WTC11 (cell line): Measurements from ENCODE around the gene FETUB. TPM values are rescaled to one million over a fixed set of nuclear protein-coding genes. Genes with fewer than 3 reads are reported as not detected.
A peak's percentile ranks its signal among the peaks of the same experiment; 100 is the strongest.

Experiments
- ATAC-seq: fragments of 200-7000 bp; cut with Tn5 transposase; 2 replicates; pipeline ENCODE4 v1.10.0; 2021; ENCODE audit warnings: mild to moderate bottlenecking, moderate library complexity
- CTCF ChIA-PET: fragments of 300-600 bp; sonication (Branson Sonifier 250); formaldehyde crosslinking; loops from one replicate; lab custom pipeline; 2021; ENCODE audit warnings: antibody characterized with exemption; lab: Charles Lee
- POLR2A ChIA-PET: fragments of 350-600 bp; sonication (Branson Sonifier 250); formaldehyde crosslinking; loops from one replicate; lab custom pipeline; 2021; ENCODE audit warnings: antibody characterized with exemption; lab: Charles Lee
- DNase-seq: peaks from one replicate; pipeline ENCODE4 v3.0.0; 2021; ENCODE audit warnings: low spot score
- H3K27ac Mint-ChIP-seq: 2 replicates; pipeline ENCODE4 v1.8.0; 2021; ENCODE audit warnings: mixed read lengths
- H3K27me3 Mint-ChIP-seq: 2 replicates; pipeline ENCODE4 v1.8.0; 2021; ENCODE audit warnings: low read depth, mild to moderate bottlenecking, moderate library complexity, mixed read lengths
- H3K36me3 Mint-ChIP-seq: 2 replicates; pipeline ENCODE4 v1.8.0; 2021; ENCODE audit warnings: mixed read lengths
- H3K4me1 Mint-ChIP-seq: 2 replicates; pipeline ENCODE4 v1.8.0; 2022; ENCODE audit warnings: mixed read lengths
- H3K4me3 Mint-ChIP-seq: 2 replicates; pipeline ENCODE4 v1.8.0; 2021; ENCODE audit warnings: mild to moderate bottlenecking, moderate library complexity, mixed read lengths
- H3K9me3 Mint-ChIP-seq: 2 replicates; pipeline ENCODE4 v1.8.0; 2021; ENCODE audit warnings: mixed read lengths
- ATF2 ChIP-seq: sonication (generic); formaldehyde crosslinking; IDR thresholded peaks from 2 replicates; pipeline ENCODE4 v1.8.1; 2022; ENCODE audit warnings: low read depth, missing genetic modification reagents, borderline replicate concordance
- CREB1 ChIP-seq: sonication (generic); formaldehyde crosslinking; IDR thresholded peaks from 2 replicates; pipeline ENCODE4 v1.8.0; 2023; ENCODE audit warnings: mild to moderate bottlenecking, missing genetic modification reagents
- ELF4 ChIP-seq: sonication (generic); formaldehyde crosslinking; IDR thresholded peaks from 2 replicates; pipeline ENCODE4 v1.8.1; 2022; ENCODE audit warnings: low read depth, mild to moderate bottlenecking, moderate library complexity, missing genetic modification reagents
- ERG ChIP-seq: fragments of 250-450 bp; sonication (Bioruptor Pico); IDR thresholded peaks from 2 replicates; pipeline ENCODE4 v1.8.0; 2021; ENCODE audit warnings: mild to moderate bottlenecking
- FOXK1 ChIP-seq: sonication (generic); formaldehyde crosslinking; IDR thresholded peaks from 2 replicates; pipeline ENCODE4 v1.8.0; 2022; ENCODE audit warnings: mild to moderate bottlenecking, moderate library complexity, missing genetic modification reagents
- GABPB1 ChIP-seq: sonication (generic); formaldehyde crosslinking; IDR thresholded peaks from 2 replicates; pipeline ENCODE4 v1.8.1; 2023; ENCODE audit warnings: mild to moderate bottlenecking, missing genetic modification reagents
- GTF2I ChIP-seq: fragments of 250-450 bp; sonication (Bioruptor Pico); conservative IDR thresholded peaks from 2 replicates; pipeline ENCODE4 v1.4.0; 2021; ENCODE audit warnings: mild to moderate bottlenecking
- HMGXB4 ChIP-seq: sonication (generic); formaldehyde crosslinking; IDR thresholded peaks from 2 replicates; pipeline ENCODE4 v1.8.1; 2023; ENCODE audit warnings: mild to moderate bottlenecking, moderate library complexity, missing genetic modification reagents
- JAZF1 ChIP-seq: fragments of 250-450 bp; sonication (Bioruptor Pico); IDR thresholded peaks from 2 replicates; pipeline ENCODE4 v1.9.0; 2021; ENCODE audit warnings: moderate library complexity, mild to moderate bottlenecking, inconsistent platforms
- PRRX2 ChIP-seq: fragments of 250-450 bp; sonication (Bioruptor Pico); IDR thresholded peaks from 2 replicates; pipeline ENCODE4 v1.8.0; 2021; ENCODE audit warnings: mild to moderate bottlenecking
- SMAD3 ChIP-seq: sonication (generic); formaldehyde crosslinking; IDR thresholded peaks from 2 replicates; pipeline ENCODE4 v1.8.0; 2022; ENCODE audit warnings: missing genetic modification reagents, mild to moderate bottlenecking, borderline replicate concordance
- TP53 ChIP-seq: sonication (generic); formaldehyde crosslinking; IDR thresholded peaks from 2 replicates; pipeline ENCODE4 v1.8.1; 2023; ENCODE audit warnings: mild to moderate bottlenecking, missing genetic modification reagents
- ZNF396 ChIP-seq: fragments of 250-450 bp; sonication (Bioruptor Pico); IDR thresholded peaks from 2 replicates; pipeline ENCODE4 v1.8.0; 2021; ENCODE audit warnings: mild to moderate bottlenecking, moderate library complexity, borderline replicate concordance
- total RNA-seq: library from RNA; stranded (reverse); gene quantifications from 3 replicates; pipeline ENCODE4 v1.2.3, GENCODE V29; 2021
- TF ChIP-seq, protein P1 (sequence below): fragments of 250-450 bp; sonication (Bioruptor Pico); IDR thresholded peaks from 2 replicates; pipeline ENCODE4 v1.9.0; 2021; ENCODE audit warnings: mild to moderate bottlenecking
- TF ChIP-seq, protein P2 (sequence below): fragments of 200-600 bp; IDR thresholded peaks from 2 replicates; pipeline ENCODE4 v1.8.0; 2022; ENCODE audit warnings: antibody characterized with exemption
- TF ChIP-seq, protein P3 (sequence below): sonication (generic); formaldehyde crosslinking; IDR thresholded peaks from 2 replicates; pipeline ENCODE4 v1.8.0; 2022; ENCODE audit warnings: mild to moderate bottlenecking, missing genetic modification reagents

FETUB gene
- total RNA-seq, 1 experiment from 2014 or later: not detected

DNA sequence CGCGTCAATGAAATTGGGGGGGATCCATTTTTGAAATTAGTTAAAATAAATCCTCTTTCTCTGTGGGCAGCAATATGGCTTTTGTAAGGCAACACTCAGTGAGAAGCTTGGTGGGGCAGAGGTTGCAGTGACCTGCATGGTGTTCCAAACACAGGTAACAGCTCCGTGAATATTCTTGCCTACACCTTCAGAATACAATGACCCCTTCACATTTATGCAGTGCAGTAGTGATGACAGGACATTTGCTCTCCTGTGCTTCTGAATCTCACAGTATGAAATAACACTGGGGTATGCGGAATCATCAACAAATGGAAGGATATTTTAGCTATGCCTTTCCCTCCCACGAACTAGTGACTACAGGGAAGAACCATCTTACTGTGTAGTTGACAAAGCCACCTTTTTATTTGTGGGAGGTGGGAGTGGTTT, 20.4 kb upstream of the FETUB start:
- CTCF ChIA-PET: no interaction called here
- peaks cover 25% of the 10 kb centered on the region for H3K27me3 Mint-ChIP-seq
- no peak for DNase-seq
- POLR2A ChIA-PET: no interaction called here
- H3K4me1 Mint-ChIP-seq: peaks cover 12% of the 10 kb centered on the region
- H3K27ac Mint-ChIP-seq: no peak overlapping the region
- no peak for ATAC-seq
- no peaks in the 10 kb centered on the region for H3K36me3 Mint-ChIP-seq
- TF ChIP-seq, protein P1, sequence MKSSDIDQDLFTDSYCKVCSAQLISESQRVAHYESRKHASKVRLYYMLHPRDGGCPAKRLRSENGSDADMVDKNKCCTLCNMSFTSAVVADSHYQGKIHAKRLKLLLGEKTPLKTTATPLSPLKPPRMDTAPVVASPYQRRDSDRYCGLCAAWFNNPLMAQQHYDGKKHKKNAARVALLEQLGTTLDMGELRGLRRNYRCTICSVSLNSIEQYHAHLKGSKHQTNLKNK: no peak
- TF ChIP-seq TP53 (CRISPR knock-in tag) (no peak), ATF2 (no peak), HMGXB4 (CRISPR knock-in tag) (no peak), SMAD3 (CRISPR knock-in tag) (no peak), JAZF1 (CRISPR knock-in tag) (no peak), ELF4 (CRISPR knock-in tag) (no peak), ERG (CRISPR knock-in tag) (no peak), PRRX2 (CRISPR knock-in tag) (no peak), GTF2I (CRISPR knock-in tag) (no peak), ZNF396 (CRISPR knock-in tag) (no peak)
- TF ChIP-seq, protein P2, sequence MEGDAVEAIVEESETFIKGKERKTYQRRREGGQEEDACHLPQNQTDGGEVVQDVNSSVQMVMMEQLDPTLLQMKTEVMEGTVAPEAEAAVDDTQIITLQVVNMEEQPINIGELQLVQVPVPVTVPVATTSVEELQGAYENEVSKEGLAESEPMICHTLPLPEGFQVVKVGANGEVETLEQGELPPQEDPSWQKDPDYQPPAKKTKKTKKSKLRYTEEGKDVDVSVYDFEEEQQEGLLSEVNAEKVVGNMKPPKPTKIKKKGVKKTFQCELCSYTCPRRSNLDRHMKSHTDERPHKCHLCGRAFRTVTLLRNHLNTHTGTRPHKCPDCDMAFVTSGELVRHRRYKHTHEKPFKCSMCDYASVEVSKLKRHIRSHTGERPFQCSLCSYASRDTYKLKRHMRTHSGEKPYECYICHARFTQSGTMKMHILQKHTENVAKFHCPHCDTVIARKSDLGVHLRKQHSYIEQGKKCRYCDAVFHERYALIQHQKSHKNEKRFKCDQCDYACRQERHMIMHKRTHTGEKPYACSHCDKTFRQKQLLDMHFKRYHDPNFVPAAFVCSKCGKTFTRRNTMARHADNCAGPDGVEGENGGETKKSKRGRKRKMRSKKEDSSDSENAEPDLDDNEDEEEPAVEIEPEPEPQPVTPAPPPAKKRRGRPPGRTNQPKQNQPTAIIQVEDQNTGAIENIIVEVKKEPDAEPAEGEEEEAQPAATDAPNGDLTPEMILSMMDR: no peak
- TF ChIP-seq, protein P3, sequence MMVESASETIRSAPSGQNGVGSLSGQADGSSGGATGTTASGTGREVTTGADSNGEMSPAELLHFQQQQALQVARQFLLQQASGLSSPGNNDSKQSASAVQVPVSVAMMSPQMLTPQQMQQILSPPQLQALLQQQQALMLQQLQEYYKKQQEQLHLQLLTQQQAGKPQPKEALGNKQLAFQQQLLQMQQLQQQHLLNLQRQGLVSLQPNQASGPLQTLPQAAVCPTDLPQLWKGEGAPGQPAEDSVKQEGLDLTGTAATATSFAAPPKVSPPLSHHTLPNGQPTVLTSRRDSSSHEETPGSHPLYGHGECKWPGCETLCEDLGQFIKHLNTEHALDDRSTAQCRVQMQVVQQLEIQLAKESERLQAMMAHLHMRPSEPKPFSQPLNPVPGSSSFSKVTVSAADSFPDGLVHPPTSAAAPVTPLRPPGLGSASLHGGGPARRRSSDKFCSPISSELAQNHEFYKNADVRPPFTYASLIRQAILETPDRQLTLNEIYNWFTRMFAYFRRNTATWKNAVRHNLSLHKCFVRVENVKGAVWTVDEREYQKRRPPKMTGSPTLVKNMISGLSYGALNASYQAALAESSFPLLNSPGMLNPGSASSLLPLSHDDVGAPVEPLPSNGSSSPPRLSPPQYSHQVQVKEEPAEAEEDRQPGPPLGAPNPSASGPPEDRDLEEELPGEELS (CRISPR knock-in tag): no peak
- no peak overlapping the region for H3K4me3 Mint-ChIP-seq
- H3K9me3 Mint-ChIP-seq: no peaks in the 10 kb centered on the region

DNA sequence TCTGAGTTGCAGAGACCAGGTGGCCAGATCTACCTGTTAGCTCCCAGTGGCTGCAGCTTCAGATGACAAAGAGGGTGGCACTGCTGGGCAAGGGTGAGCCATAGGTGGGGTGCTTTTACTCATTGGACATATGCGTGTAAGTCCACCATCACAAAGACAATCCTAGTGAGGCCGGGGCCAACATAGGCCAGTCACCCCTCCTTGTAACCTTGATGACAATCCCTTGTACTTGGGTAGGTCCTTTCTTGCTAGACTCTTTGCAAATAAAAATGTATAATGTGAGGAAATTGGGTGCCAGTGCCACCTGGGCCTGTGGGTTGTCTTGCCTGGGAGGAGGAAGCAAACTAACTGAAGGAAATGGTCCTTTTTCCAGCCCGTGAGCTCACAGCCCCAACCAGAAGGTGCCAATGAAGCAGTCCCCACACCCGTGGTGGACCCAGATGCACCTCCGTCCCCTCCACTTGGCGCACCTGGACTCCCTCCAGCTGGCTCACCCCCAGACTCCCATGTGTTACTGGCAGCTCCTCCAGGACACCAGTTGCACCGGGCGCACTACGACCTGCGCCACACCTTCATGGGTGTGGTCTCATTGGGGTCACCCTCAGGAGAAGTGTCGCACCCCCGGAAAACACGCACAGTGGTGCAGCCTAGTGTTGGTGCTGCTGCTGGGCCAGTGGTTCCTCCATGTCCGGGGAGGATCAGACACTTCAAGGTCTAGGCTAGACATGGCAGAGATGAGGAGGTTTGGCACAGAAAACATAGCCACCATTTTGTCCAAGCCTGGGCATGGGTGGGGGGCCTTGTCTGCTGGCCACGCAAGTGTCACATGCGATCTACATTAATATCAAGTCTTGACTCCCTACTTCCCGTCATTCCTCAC, 19.7 kb upstream of the FETUB start:
- POLR2A ChIA-PET: no interaction called here
- no peak overlapping the region for H3K4me3 Mint-ChIP-seq
- peaks cover 22% of the 10 kb centered on the region for H3K27me3 Mint-ChIP-seq
- H3K36me3 Mint-ChIP-seq: no peaks in the 10 kb centered on the region
- no peak for DNase-seq
- peaks cover 8% of the 10 kb centered on the region for H3K4me1 Mint-ChIP-seq
- no peak overlapping the region for H3K27ac Mint-ChIP-seq
- no peak for TF ChIP-seq CREB1
- TF ChIP-seq FOXK1 (CRISPR knock-in tag): no peak
- peak; percentile 8; the same call in 1 of the 2 replicates for TF ChIP-seq GABPB1 (CRISPR knock-in tag)
- TF ChIP-seq, all 79 proteins: peak for 1
- CTCF ChIA-PET: no interaction called here
- no peaks in the 10 kb centered on the region for H3K9me3 Mint-ChIP-seq
- ATAC-seq: no peak
